H7 (cell line): ENCODE results near the gene CDC42EP2. TPM values are rescaled to one million over a fixed set of nuclear protein-coding genes. Genes with fewer than 3 reads are reported as not detected.
"Not testable (repeated sequence)": the region's sequence is repeated elsewhere in the genome, so short reads cannot be mapped to it uniquely, and the experiment has no call there.

Experiments used
- DNase-seq: peaks from one replicate; pipeline ENCODE4 v3.0.0; 2012
- H3K27me3 ChIP-seq: 2 replicates; pipeline ENCODE4 v1.6.0; 2011; ENCODE audit warnings: mild to moderate bottlenecking, low read length; ENCODE audit not compliant: control insufficient read depth, insufficient read depth
- H3K36me3 ChIP-seq: replicated peaks from 2 replicates; pipeline ENCODE4 v1.5.1; 2011; ENCODE audit warnings: low read length; ENCODE audit not compliant: control insufficient read depth, insufficient read depth
- H3K4me3 ChIP-seq: 2 replicates; pipeline ENCODE4 v1.5.1; 2011; ENCODE audit warnings: low read depth, mild to moderate bottlenecking, control low read depth, low read length, moderate library complexity; ENCODE audit not compliant: insufficient read depth
- total RNA-seq: library from RNA; depleted of rRNA; stranded (reverse); fragments of >200 nt; shearing (Covaris generic); gene quantifications from 2 replicates; pipeline ENCODE4 v1.2.3, GENCODE V29; 2014

The CDC42EP2 gene
- total RNA-seq, 1 experiment from 2014 or later: 0.97 TPM

- no peaks in the 10 kb centered on the region for H3K27me3 ChIP-seq
- H3K36me3 ChIP-seq: peaks cover 7% of the 10 kb centered on the region
- H3K4me3 ChIP-seq: no peak overlapping the region
- DNase-seq: no peak
Measured at GRCh38 chr11:65321076-65321475, 6.4 kb downstream of the CDC42EP2 start.

DNA sequence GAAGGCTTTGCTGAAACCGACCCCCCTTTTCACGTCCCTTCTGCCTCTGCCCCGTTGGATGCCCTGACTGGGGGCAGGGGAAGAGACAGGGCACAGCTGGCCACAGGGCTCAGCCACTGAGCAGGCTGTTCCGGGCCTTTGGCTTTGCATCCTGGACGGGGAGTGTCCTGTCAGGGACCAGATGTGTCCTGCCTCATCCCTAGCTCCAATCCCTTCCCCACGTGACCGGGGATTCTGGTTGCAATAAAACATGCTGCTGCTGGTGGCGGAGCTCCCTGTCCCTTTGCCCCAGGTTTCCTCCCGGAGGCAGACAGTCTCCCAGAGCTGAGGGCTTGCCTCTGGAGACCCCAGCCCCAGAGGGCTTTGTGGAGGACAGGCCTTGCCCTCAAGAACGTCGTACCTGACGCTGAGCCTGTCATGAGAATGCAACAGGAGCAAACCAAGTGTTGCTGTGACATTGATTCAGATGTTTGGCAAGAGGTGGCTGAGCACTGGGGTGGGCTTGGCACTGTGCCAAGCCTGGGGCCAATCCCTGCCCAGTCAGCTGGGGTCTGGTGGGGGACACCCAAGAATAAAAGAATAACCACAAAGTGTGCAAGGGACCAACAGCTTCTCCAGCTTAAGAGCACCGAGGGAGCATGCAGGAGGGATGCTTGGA lies 7.3 kb downstream of the CDC42EP2 start:
- Histone ChIP-seq H3K4me3 (no peak overlapping the region), H3K27me3 (no peaks in the 10 kb centered on the region), H3K36me3 (peaks cover 7% of the 10 kb centered on the region)
- DNase-seq: no peak

GRCh38 chr11:65323813-65324212 lies 9.1 kb downstream of the CDC42EP2 start:
- no peak overlapping the region for H3K4me3 ChIP-seq
- no peaks in the 10 kb centered on the region for H3K27me3 ChIP-seq
- peaks cover 7% of the 10 kb centered on the region for H3K36me3 ChIP-seq
- DNase-seq: peak; percentile 57

GRCh38 chr11:65325435-65325834 lies 10.8 kb downstream of the CDC42EP2 start:
- DNase-seq: no peak
- H3K4me3 ChIP-seq: no peak overlapping the region
- H3K27me3 ChIP-seq: no peaks in the 10 kb centered on the region
- peaks cover 7% of the 10 kb centered on the region for H3K36me3 ChIP-seq

GRCh38 chr11:65327021-65327420 lies 12.4 kb downstream of the CDC42EP2 start:
- DNase-seq: no peak
- no peak overlapping the region for H3K4me3 ChIP-seq
- H3K27me3 ChIP-seq: no peaks in the 10 kb centered on the region
- H3K36me3 ChIP-seq: no peaks in the 10 kb centered on the region

GRCh38 chr11:65329478-65329877 lies 14.8 kb downstream of the CDC42EP2 start:
- no peaks in the 10 kb centered on the region for H3K27me3 ChIP-seq
- DNase-seq: no peak
- H3K36me3 ChIP-seq: no peaks in the 10 kb centered on the region
- H3K4me3 ChIP-seq: no peak overlapping the region

- DNase-seq: peak; percentile 79
- no peak overlapping the region for H3K4me3 ChIP-seq
- H3K27me3 ChIP-seq: no peaks in the 10 kb centered on the region
- H3K36me3 ChIP-seq: no peaks in the 10 kb centered on the region
Measured at GRCh38 chr11:65329944-65330403, 15.3 kb downstream of the CDC42EP2 start.

- no peak for DNase-seq
- no peaks in the 10 kb centered on the region for H3K27me3 ChIP-seq
- H3K4me3 ChIP-seq: no peak overlapping the region
- H3K36me3 ChIP-seq: no peaks in the 10 kb centered on the region; the same call in 1 of the 2 replicates
Measured at GRCh38 chr11:65330544-65330943, 15.9 kb downstream of the CDC42EP2 start.

DNA sequence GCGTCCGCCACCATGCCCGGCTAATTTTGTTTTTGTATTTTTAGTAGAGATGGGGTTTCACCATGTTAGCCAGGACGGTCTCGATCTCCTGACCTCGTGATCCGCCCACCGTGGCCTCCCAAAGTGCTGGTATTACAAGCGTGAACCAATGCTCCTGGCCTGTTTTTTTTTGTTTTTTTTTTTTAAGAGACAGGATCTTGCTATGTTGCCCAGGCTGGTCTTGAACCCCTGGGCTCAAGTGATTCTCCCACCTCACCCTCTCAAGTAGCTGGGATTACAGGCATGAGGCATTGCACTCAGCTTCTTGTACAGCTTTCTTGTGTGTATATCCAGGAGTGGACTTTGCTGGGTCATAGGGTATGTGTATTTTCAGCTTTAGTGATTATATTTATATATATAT lies 17.9 kb downstream of the CDC42EP2 start:
- not testable (repeated sequence) for H3K4me3 ChIP-seq, H3K36me3 ChIP-seq, DNase-seq, H3K27me3 ChIP-seq

GRCh38 chr11:65334696-65335295 lies 20.1 kb downstream of the CDC42EP2 start:
- H3K36me3 ChIP-seq: no peaks in the 10 kb centered on the region; the same call in 1 of the 2 replicates
- no peaks in the 10 kb centered on the region for H3K27me3 ChIP-seq
- H3K4me3 ChIP-seq: peak overlapping the region; percentile 97
- DNase-seq: no peak

DNA sequence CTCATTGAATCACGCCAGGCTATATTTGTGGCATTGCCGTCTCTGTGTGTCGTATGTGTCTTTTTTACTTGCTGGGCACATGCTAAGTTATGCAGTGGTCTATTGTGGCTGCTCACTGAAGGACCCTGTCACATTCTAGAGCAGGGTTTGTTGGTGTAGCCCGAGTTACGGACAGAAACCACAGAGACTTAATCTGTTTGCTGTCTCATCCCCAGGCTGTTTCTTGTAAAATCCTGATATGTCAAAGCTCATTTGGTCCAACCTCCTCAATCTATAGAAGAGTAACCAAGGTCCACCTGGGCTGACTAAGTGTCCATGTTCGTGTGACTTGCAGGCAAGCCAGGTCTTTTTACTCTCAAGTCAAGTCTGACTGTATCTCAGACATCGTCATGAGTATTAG lies 24.0 kb downstream of the CDC42EP2 start:
- Histone ChIP-seq H3K4me3 (no peak overlapping the region), H3K27me3 (no peaks in the 10 kb centered on the region), H3K36me3 (peaks cover 23% of the 10 kb centered on the region)
- DNase-seq: no peak

DNA sequence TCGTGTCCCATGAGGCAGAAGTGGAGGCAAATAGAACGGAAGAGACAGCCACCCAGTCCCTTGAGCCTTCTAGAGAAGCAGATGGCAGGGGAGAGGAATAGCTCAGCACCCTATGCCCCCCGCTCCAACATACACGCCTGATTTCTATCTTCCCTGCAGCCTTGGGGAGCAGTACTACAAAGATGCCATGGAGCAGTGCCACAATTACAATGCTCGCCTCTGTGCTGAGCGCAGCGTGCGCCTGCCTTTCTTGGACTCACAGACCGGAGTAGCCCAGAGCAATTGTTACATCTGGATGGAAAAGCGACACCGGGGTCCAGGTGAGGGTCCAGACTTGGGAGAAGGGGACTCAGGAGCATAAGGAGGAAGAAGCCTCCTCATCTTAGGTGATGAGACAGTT lies 25.6 kb downstream of the CDC42EP2 start:
- Histone ChIP-seq H3K36me3 (peaks cover 33% of the 10 kb centered on the region), H3K4me3 (no peak overlapping the region), H3K27me3 (no peaks in the 10 kb centered on the region)
- no peak for DNase-seq

DNA sequence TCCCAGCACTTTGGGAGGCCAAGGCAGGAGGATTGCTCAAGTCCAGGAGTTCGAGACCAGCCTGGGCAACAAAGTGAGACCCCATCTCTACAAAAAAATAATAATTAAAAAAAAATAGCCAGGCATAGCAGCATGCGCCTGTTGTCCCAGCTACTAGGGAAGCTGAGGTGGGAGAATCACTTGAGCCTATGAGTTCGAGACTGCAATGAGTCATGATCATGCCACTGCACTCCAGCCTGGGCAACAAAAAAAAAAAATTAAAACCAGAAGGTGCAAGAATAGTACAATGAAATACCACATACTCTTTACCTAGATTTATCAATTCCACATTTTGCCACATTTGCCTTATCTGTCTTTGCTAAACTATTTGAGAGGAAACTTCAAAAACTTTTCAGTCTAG lies 27.2 kb downstream of the CDC42EP2 start:
- Histone ChIP-seq H3K27me3 (no peaks in the 10 kb centered on the region), H3K36me3 (peaks cover 48% of the 10 kb centered on the region), H3K4me3 (no peak overlapping the region)
- no peak for DNase-seq

- H3K27me3 ChIP-seq: peaks cover 15% of the 10 kb centered on the region
- peaks cover 27% of the 10 kb centered on the region for H3K36me3 ChIP-seq
- no peak overlapping the region for H3K4me3 ChIP-seq
- no peak for DNase-seq
Measured at GRCh38 chr11:65351511-65351910, 36.8 kb downstream of the CDC42EP2 start.

DNA sequence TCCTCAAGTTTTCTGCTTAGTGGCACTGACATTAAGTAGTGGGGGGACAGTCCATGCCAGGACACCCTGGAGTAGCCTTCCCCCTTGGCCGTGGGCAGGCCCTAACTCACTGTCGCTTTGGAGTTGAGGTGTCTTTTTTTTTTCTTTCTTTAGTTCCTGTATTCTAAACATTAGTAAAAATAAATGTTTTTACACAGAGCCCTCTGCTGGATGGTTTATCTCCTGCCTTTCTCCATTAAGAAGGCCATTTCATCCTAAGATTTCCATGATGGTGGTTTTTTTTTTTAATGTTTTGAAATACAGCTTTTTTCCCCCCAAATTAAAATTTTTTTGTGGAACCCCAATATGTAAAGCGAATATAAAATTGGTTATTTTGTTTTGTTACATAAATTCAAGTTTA lies 38.1 kb downstream of the CDC42EP2 start:
- DNase-seq: no peak
- no peak overlapping the region for H3K4me3 ChIP-seq
- peaks cover 23% of the 10 kb centered on the region for H3K36me3 ChIP-seq
- H3K27me3 ChIP-seq: peaks cover 27% of the 10 kb centered on the region
